Panc1 (cell line): ENCODE results near the gene XKR8. TPM values are rescaled to one million over a fixed set of nuclear protein-coding genes. Genes with fewer than 3 reads are reported as not detected.

Experiments used
- ATAC-seq: fragments of 200-7000 bp; cut with Tn5 transposase; 2 replicates; pipeline ENCODE4 v1.9.1; 2020; ENCODE audit warnings: mild to moderate bottlenecking, moderate library complexity
- BruUV-seq: library from RNA; stranded (reverse); fragments of 400-500 nt; replicated peaks from 2 replicates; lab custom pipeline; 2021; lab: Mats Ljungman, UMichigan
- CTCF ChIA-PET: fragments of 300-600 bp; sonication (Branson Sonifier 250); formaldehyde crosslinking; loops from one replicate; lab custom pipeline; 2022; ENCODE audit warnings: antibody characterized with exemption; lab: Charles Lee
- POLR2A ChIA-PET: fragments of 300-600 bp; sonication (Branson Sonifier 250); formaldehyde crosslinking; loops from one replicate; lab custom pipeline; 2022; ENCODE audit warnings: antibody characterized with exemption; lab: Charles Lee
- DNase-seq: peaks from one replicate; pipeline ENCODE4 v3.0.0-alpha.2; 2010; ENCODE audit warnings: low read depth, low spot score
- H3K27ac ChIP-seq: 2 replicates; pipeline ENCODE4 v1.5.1; 2011; ENCODE audit warnings: mild to moderate bottlenecking, low read length, inconsistent platforms
- H3K27me3 ChIP-seq: fragments of 200-500 bp; sonication (Bioruptor generic); 2 replicates; pipeline ENCODE4 v1.6.0; 2014; ENCODE audit warnings: low read length, inconsistent platforms; ENCODE audit not compliant: control insufficient read depth, insufficient read depth
- H3K36me3 ChIP-seq: fragments of 200-500 bp; sonication (Bioruptor generic); 2 replicates; pipeline ENCODE4 v1.5.1; 2014; ENCODE audit warnings: inconsistent platforms, mild to moderate bottlenecking, low read length, moderate library complexity; ENCODE audit not compliant: control insufficient read depth, insufficient read depth
- H3K4me1 ChIP-seq: 2 replicates; pipeline ENCODE4 v1.5.1; 2011; ENCODE audit warnings: inconsistent platforms, mild to moderate bottlenecking, low read length, moderate library complexity; ENCODE audit not compliant: control insufficient read depth, insufficient read depth
- H3K4me3 ChIP-seq, 2 experiments: 2 replicates each; pipeline ENCODE4 v1.5.1; 2011 to 2012; ENCODE audit warnings: low read depth in 2 of 2, low read length in 2 of 2, mild to moderate bottlenecking in 2 of 2, inconsistent platforms in 1 of 2, moderate library complexity in 1 of 2
- H3K9me3 ChIP-seq: fragments of 200-500 bp; sonication (Bioruptor generic); 2 replicates; pipeline ENCODE4 v1.5.1; 2014; ENCODE audit warnings: low read depth, mild to moderate bottlenecking, inconsistent platforms, low read length, moderate library complexity; ENCODE audit not compliant: control insufficient read depth, insufficient read depth
- POLR2AphosphoS5 ChIP-seq: IDR thresholded peaks from 2 replicates; pipeline ENCODE4 v1.6.1; 2012; ENCODE audit warnings: mild to moderate bottlenecking, low read depth, low read length, moderate library complexity
- SIN3A ChIP-seq: IDR thresholded peaks from 2 replicates; pipeline ENCODE4 v1.6.1; 2012; ENCODE audit warnings: low read depth, mild to moderate bottlenecking, low read length, moderate library complexity, borderline replicate concordance; ENCODE audit not compliant: insufficient read depth
- TCF7L2 ChIP-seq: IDR thresholded peaks from 2 replicates; pipeline ENCODE4 v1.6.1; 2011; ENCODE audit warnings: mild to moderate bottlenecking, low read depth, low read length, inconsistent platforms
- in situ Hi-C: cut with HindIII; loops from 2 replicates; pipeline ENCODE4 v1.10.0; 2016; ENCODE audit warnings: low sequenced_read_pairs, low pct_unique_long_range_greater_than_20kb
- intact Hi-C: fragments of 100-400 bp; cut with micrococcal nuclease; formaldehyde crosslinking; loops from one replicate; pipeline ENCODE4 v1.10.0; 2022; ENCODE audit not compliant: unreplicated experiment
- total RNA-seq: library from RNA; stranded (reverse); gene quantifications from one replicate; pipeline ENCODE4 v1.2.1, GENCODE V29; 2021; ENCODE audit not compliant: unreplicated experiment
- TF ChIP-seq, protein P1 (sequence below): fragments of 450-650 bp; IDR thresholded peaks from 2 replicates; pipeline ENCODE4 v1.5.1; 2017; ENCODE audit warnings: mild to moderate bottlenecking
- TF ChIP-seq, protein P2 (sequence below), 2 experiments: IDR thresholded peaks; 2 replicates each; pipeline ENCODE4 v1.6.1; 2011 to 2012; ENCODE audit warnings: low read depth in 2 of 2, control low read depth in 1 of 2, low read length in 1 of 2, mild to moderate bottlenecking in 1 of 2, moderate library complexity in 1 of 2; ENCODE audit not compliant: insufficient read depth in 1 of 2

Gene XKR8
- total RNA-seq, 1 experiment from 2014 or later: 10.6 TPM

DNA sequence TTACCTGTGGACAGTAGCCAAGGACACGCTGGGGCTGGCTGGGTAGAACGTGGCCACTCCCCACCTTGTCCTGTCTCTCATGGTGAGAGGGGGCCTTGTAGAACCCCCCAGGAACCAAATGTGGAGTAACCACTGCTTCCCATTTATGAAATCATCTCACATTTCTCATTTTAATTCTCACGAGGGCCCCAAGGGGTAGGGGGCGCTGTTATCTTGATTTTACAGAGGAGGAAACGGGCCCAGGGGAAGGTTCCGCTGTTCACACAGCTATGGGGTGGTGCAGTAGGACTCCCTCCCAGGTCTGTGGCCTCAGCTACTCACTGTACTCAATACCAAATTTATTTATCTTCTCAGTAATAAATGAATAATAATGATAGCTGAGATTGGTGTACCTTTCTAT, 19.5 kb upstream of the XKR8 start:
- intact Hi-C loops (no loop called here), in situ Hi-C loops (no loop called here)
- ChIA-PET POLR2A (interaction anchor here (0.6 kb wide), 1 partner anchor 110 kb away, joined by 9 read pairs; the partner anchor contains the start of gene PPP1R8), CTCF (no interaction called here)
- peaks cover 8% of the 10 kb centered on the region for H3K4me1 ChIP-seq
- no peak for ATAC-seq
- TF ChIP-seq TCF7L2 (no peak), POLR2AphosphoS5 (no peak), SIN3A (no peak)
- TF ChIP-seq, protein P1, sequence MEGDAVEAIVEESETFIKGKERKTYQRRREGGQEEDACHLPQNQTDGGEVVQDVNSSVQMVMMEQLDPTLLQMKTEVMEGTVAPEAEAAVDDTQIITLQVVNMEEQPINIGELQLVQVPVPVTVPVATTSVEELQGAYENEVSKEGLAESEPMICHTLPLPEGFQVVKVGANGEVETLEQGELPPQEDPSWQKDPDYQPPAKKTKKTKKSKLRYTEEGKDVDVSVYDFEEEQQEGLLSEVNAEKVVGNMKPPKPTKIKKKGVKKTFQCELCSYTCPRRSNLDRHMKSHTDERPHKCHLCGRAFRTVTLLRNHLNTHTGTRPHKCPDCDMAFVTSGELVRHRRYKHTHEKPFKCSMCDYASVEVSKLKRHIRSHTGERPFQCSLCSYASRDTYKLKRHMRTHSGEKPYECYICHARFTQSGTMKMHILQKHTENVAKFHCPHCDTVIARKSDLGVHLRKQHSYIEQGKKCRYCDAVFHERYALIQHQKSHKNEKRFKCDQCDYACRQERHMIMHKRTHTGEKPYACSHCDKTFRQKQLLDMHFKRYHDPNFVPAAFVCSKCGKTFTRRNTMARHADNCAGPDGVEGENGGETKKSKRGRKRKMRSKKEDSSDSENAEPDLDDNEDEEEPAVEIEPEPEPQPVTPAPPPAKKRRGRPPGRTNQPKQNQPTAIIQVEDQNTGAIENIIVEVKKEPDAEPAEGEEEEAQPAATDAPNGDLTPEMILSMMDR: peak; percentile 62
- TF ChIP-seq, protein P2, sequence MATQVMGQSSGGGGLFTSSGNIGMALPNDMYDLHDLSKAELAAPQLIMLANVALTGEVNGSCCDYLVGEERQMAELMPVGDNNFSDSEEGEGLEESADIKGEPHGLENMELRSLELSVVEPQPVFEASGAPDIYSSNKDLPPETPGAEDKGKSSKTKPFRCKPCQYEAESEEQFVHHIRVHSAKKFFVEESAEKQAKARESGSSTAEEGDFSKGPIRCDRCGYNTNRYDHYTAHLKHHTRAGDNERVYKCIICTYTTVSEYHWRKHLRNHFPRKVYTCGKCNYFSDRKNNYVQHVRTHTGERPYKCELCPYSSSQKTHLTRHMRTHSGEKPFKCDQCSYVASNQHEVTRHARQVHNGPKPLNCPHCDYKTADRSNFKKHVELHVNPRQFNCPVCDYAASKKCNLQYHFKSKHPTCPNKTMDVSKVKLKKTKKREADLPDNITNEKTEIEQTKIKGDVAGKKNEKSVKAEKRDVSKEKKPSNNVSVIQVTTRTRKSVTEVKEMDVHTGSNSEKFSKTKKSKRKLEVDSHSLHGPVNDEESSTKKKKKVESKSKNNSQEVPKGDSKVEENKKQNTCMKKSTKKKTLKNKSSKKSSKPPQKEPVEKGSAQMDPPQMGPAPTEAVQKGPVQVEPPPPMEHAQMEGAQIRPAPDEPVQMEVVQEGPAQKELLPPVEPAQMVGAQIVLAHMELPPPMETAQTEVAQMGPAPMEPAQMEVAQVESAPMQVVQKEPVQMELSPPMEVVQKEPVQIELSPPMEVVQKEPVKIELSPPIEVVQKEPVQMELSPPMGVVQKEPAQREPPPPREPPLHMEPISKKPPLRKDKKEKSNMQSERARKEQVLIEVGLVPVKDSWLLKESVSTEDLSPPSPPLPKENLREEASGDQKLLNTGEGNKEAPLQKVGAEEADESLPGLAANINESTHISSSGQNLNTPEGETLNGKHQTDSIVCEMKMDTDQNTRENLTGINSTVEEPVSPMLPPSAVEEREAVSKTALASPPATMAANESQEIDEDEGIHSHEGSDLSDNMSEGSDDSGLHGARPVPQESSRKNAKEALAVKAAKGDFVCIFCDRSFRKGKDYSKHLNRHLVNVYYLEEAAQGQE (IDR thresholded peaks at IDR 0.05; ENCODE audit: insufficient read depth in 1 of 2, low read depth in 2 of 2, low read length in 1 of 2): no peak
- BruUV-seq: no TSS peak
- H3K27me3 ChIP-seq: no peaks in the 10 kb centered on the region
- no peak overlapping the region for H3K27ac ChIP-seq
- H3K4me3 ChIP-seq: no peak overlapping the region
- no peak for DNase-seq
- no peaks in the 10 kb centered on the region for H3K9me3 ChIP-seq
- no peaks in the 10 kb centered on the region for H3K36me3 ChIP-seq

GRCh38 chr1:27940870-27941560, 18.8 kb upstream of the XKR8 start:
- CTCF ChIA-PET: no interaction called here

More at GRCh38 chr1:27940870-27941560, 18.8 kb upstream of the XKR8 start:
- Histone ChIP-seq H3K4me1 (peaks cover 5% of the 10 kb centered on the region), H3K27ac (no peak overlapping the region), H3K36me3 (no peaks in the 10 kb centered on the region), H3K27me3 (no peaks in the 10 kb centered on the region), H3K4me3 (no peak overlapping the region), H3K9me3 (no peaks in the 10 kb centered on the region)
- intact Hi-C loops: no loop called here
- POLR2A ChIA-PET: interaction anchor here (0.6 kb wide), 1 partner anchor 317 kb away, joined by 7 read pairs; no protein-coding TSS in a partner anchor
- in situ Hi-C loops: no loop called here
- TF ChIP-seq SIN3A: no peak
- TF ChIP-seq, protein P1: no peak
- TF ChIP-seq, protein P2 (IDR thresholded peaks at IDR 0.05; ENCODE audit: insufficient read depth in 1 of 2, low read depth in 2 of 2, low read length in 1 of 2): no peak
- no peak for TF ChIP-seq POLR2AphosphoS5
- ATAC-seq: no peak
- no peak for DNase-seq
- BruUV-seq: no TSS peak
